K562 (cell line): ENCODE measurements around the gene MGAT5. TPM values are rescaled to one million over a fixed set of nuclear protein-coding genes. Genes with fewer than 3 reads are reported as not detected.

Experiments used
- ATAC-seq: fragments of 200-7000 bp; cut with Tn5 transposase; 3 replicates; pipeline ENCODE4 v1.9.1; 2020; ENCODE audit warnings: moderate library complexity
- BruUV-seq: library from RNA; stranded (reverse); fragments of 400-500 nt; replicated peaks from 2 replicates; lab custom pipeline; 2021; lab: Mats Ljungman, UMichigan
- CTCF ChIA-PET: fragments of 300-600 bp; formaldehyde crosslinking; extraction: SDS; loops from one replicate; lab custom pipeline; 2021; ENCODE audit warnings: low intra/inter-chr PET ratio; lab: Yijun Ruan, JAX
- POLR2A ChIA-PET: fragments of 300-600, 350-650 bp; sonication (Branson Sonifier 250); formaldehyde crosslinking; extraction: SDS; loops from one replicate; lab custom pipeline; 2021; ENCODE audit warnings: antibody characterized with exemption, inconsistent platforms; lab: Yijun Ruan, JAX
- DNase-seq, 4 experiments: peaks; one replicate each; pipeline versions ENCODE4 v3.0.0 to v3.0.0-alpha.2; 2011 to 2018; ENCODE audit warnings: low spot score in 3 of 4, mixed read lengths in 3 of 4; ENCODE audit errors: extremely low read depth in 1 of 4
- FAIRE-seq: peaks from 2 replicates; lab custom pipeline; 2011; peaks lifted over from hg19 to GRCh38; lab: Jason Lieb, UNC
- H2AFZ ChIP-seq: 2 replicates; pipeline ENCODE4 v1.6.0; 2011; ENCODE audit warnings: low read depth, low read length, control low read depth, inconsistent platforms
- H3K27ac ChIP-seq: fragments of 200-600 bp; 3 replicates; pipeline ENCODE4 v1.8.0; 2011; ENCODE audit warnings: low read depth, mild to moderate bottlenecking, control low read depth, inconsistent platforms, low read length, moderate library complexity, mixed read lengths; ENCODE audit errors: extremely low read depth
- H3K27me3 ChIP-seq, 2 experiments: fragments of 300-600 bp in 1 of 2; 2 replicates in 1 of 2; 3 replicates in 1 of 2; pipeline versions ENCODE4 v1.6.0 to v1.8.0; 2011; ENCODE audit warnings: inconsistent platforms in 2 of 2, low read length in 2 of 2, mild to moderate bottlenecking in 1 of 2, mixed read lengths in 1 of 2, moderate library complexity in 1 of 2; ENCODE audit not compliant: control insufficient read depth in 2 of 2, insufficient read depth in 2 of 2
- H3K36me3 ChIP-seq: fragments of 300-600 bp; 3 replicates; pipeline ENCODE4 v1.8.0; 2011; ENCODE audit warnings: mild to moderate bottlenecking, low read length, inconsistent platforms; ENCODE audit not compliant: control insufficient read depth, insufficient read depth
- H3K4me1 ChIP-seq, 2 experiments: fragments of 200-600 bp in 1 of 2; replicated peaks in 1 of 2; 2 replicates in 1 of 2; 3 replicates in 1 of 2; pipeline versions ENCODE4 v1.5.1 to v1.8.0; 2011; ENCODE audit warnings: inconsistent platforms in 2 of 2, low read length in 2 of 2, mild to moderate bottlenecking in 1 of 2, mixed read lengths in 1 of 2, moderate library complexity in 1 of 2; ENCODE audit not compliant: control insufficient read depth in 2 of 2, insufficient read depth in 2 of 2
- H3K4me2 ChIP-seq: 2 replicates; pipeline ENCODE4 v1.6.1; 2011; ENCODE audit warnings: low read length, control low read depth, inconsistent platforms, mixed read lengths; ENCODE audit not compliant: insufficient read depth
- H3K4me3 ChIP-seq: fragments of 200-600 bp; sonication (generic), shearing (Covaris generic); 2 replicates; pipeline ENCODE4 v1.5.1; 2016; ENCODE audit warnings: control low read depth, inconsistent platforms
- H3K79me2 ChIP-seq: fragments of 200-600 bp; 3 replicates; pipeline ENCODE4 v1.8.0; 2011; ENCODE audit warnings: low read length, inconsistent platforms; ENCODE audit not compliant: control insufficient read depth, insufficient read depth
- H3K9ac ChIP-seq, 2 experiments: 2 replicates each; pipeline versions ENCODE4 v1.6.0 to v1.6.1; 2011; ENCODE audit warnings: low read depth in 2 of 2, low read length in 2 of 2, control low read depth in 1 of 2, inconsistent platforms in 1 of 2, mild to moderate bottlenecking in 1 of 2, mixed read lengths in 1 of 2; ENCODE audit not compliant: insufficient read depth in 1 of 2
- H3K9me1 ChIP-seq: one replicate; pipeline ENCODE4 v1.6.0; 2011; ENCODE audit warnings: inconsistent platforms, mild to moderate bottlenecking, low read length, moderate library complexity; ENCODE audit not compliant: control insufficient read depth, insufficient read depth
- H3K9me3 ChIP-seq: replicated peaks from 2 replicates; pipeline ENCODE4 v1.5.1; 2011; ENCODE audit warnings: low read depth, low read length, inconsistent platforms; ENCODE audit not compliant: control insufficient read depth, insufficient read depth
- H4K20me1 ChIP-seq: replicated peaks from 2 replicates; pipeline ENCODE4 v1.6.1; 2011; ENCODE audit warnings: low read length, inconsistent platforms, mixed read lengths; ENCODE audit not compliant: control insufficient read depth, insufficient read depth
- ASH1L ChIP-seq: fragments of 450-650 bp; IDR thresholded peaks from 2 replicates; pipeline ENCODE4 v1.6.1; 2018; ENCODE audit warnings: borderline replicate concordance, mild to moderate bottlenecking, low read depth; ENCODE audit not compliant: partially characterized antibody
- CCNT2 ChIP-seq: IDR thresholded peaks from 2 replicates; pipeline ENCODE4 v1.6.1; 2011; ENCODE audit warnings: borderline replicate concordance, low read depth, mild to moderate bottlenecking, moderate library complexity, mixed read lengths, low read length; ENCODE audit not compliant: insufficient read length; ENCODE audit errors: extremely low read depth
- ETV5 ChIP-seq: sonication (generic); formaldehyde crosslinking; IDR thresholded peaks from 2 replicates; pipeline ENCODE4 v1.4.0; 2020; ENCODE audit warnings: low read depth, mild to moderate bottlenecking, missing genetic modification reagents
- GTF2E2 ChIP-seq: fragments of 200-800 bp; sonication (Bioruptor generic); IDR thresholded peaks from 2 replicates; pipeline ENCODE4 v1.6.1; 2016; ENCODE audit warnings: missing genetic modification characterization, missing compliant biosample characterization
- HMBOX1 ChIP-seq: sonication (generic); IDR thresholded peaks from 2 replicates; pipeline ENCODE4 v1.6.1; 2016
- KDM5B ChIP-seq: fragments of 200-600 bp; sonication (generic); IDR thresholded peaks from 2 replicates; pipeline ENCODE4 v1.6.1; 2012; ENCODE audit warnings: low read depth, mild to moderate bottlenecking, moderate library complexity, low read length, control low read depth, inconsistent platforms; ENCODE audit not compliant: insufficient replicate concordance
- TCF7L2 ChIP-seq: fragments of 150-350 bp; IDR thresholded peaks from 2 replicates; pipeline ENCODE4 v1.6.1; 2016; ENCODE audit warnings: low read depth, mild to moderate bottlenecking, low read length, moderate library complexity
- TEAD1 ChIP-seq, 2 experiments: fragments of 450-650 bp in 1 of 2; sonication (generic) in 1 of 2; formaldehyde crosslinking; IDR thresholded peaks; 2 replicates each; pipeline versions ENCODE4 v1.4.0 to v1.8.0; 2020 to 2022; ENCODE audit warnings: mild to moderate bottlenecking in 2 of 2, missing genetic modification reagents in 1 of 2
- TRIM24 ChIP-seq, 2 experiments: fragments of 450-650 bp; IDR thresholded peaks; 2 replicates each; pipeline ENCODE4 v1.6.1; 2016
- ZBTB8A ChIP-seq: fragments of 450-650 bp; IDR thresholded peaks from 2 replicates; pipeline ENCODE4 v1.6.1; 2018; ENCODE audit warnings: mild to moderate bottlenecking, moderate library complexity; ENCODE audit not compliant: partially characterized antibody
- ZNF444 ChIP-seq: fragments of 250-450 bp; sonication (Bioruptor Pico); IDR thresholded peaks from 2 replicates; pipeline ENCODE4 v1.4.0; 2020; ENCODE audit warnings: mild to moderate bottlenecking, moderate library complexity
- ZNF511 ChIP-seq: sonication (generic); formaldehyde crosslinking; IDR thresholded peaks from 2 replicates; pipeline ENCODE4 v1.8.0; 2022; ENCODE audit warnings: mild to moderate bottlenecking, missing genetic modification reagents
- ZNF785 ChIP-seq: fragments of 250-450 bp; sonication (Bioruptor Pico); IDR thresholded peaks from 2 replicates; pipeline ENCODE4 v1.4.0; 2020; ENCODE audit warnings: mild to moderate bottlenecking
- ZNF830 ChIP-seq: fragments of 250-450 bp; sonication (Bioruptor Pico); IDR thresholded peaks from 2 replicates; pipeline ENCODE4 v1.5.0; 2021; ENCODE audit warnings: mild to moderate bottlenecking
- WGBS: fragments of 100-300 bp; shearing (Covaris generic); methylation state at CpG from one replicate; pipeline ENCODE4 v1.1.6; 2016; ENCODE audit warnings: low coverage, mixed read lengths; ENCODE audit not compliant: insufficient coverage; ENCODE audit errors: missing lambda C conversion rate; 5-methylcytosine and 5-hydroxymethylcytosine counted together
- in situ Hi-C: fragments of 300-500 bp; cut with MboI; formaldehyde crosslinking; loops from 4 replicates; pipeline ENCODE4 v1.15.0; 2018; ENCODE audit warnings: inconsistent platforms, mixed read lengths
- intact Hi-C: fragments of 100-400 bp; cut with micrococcal nuclease; formaldehyde crosslinking; loops from 2 replicates; pipeline ENCODE4 v1.14.2; 2022
- polyA plus RNA-seq, 8 experiments: library from polyadenylated mRNA; depleted of rRNA in 4 of 8; stranded (reverse) in 5 of 8; unstranded in 3 of 8; fragments of >200 nt; fragmentation: Nextera tagmentation in 2 of 8; fragmentation: Illumina TruSeq in 1 of 8; extraction: Ambion mirVana in 2 of 8; extraction: Trizol in 1 of 8; gene quantifications; 2 replicates each; pipeline versions ENCODE4 v1.2.1 to v1.2.3, GENCODE V29; 2011 to 2014; ENCODE audit warnings: inconsistent platforms in 1 of 8, missing spikeins in 1 of 8
- total RNA-seq, 7 experiments: library from RNA; depleted of rRNA in 6 of 7; stranded (reverse); fragments of >200 nt in 6 of 7; fragmentation: Illumina TruSeq in 2 of 7; extraction: Trizol in 2 of 7; gene quantifications; 2 replicates each; pipeline versions ENCODE4 v1.2.1 to v1.2.3, GENCODE V29; 2011 to 2021; ENCODE audit warnings: low replicate concordance in 1 of 7

MGAT5 gene
- total and polyA plus RNA-seq, 9 of the 15 experiments (the other 6 are each of a cell fraction or from before 2014, with no cell fraction given): 1.6 to 18.6 (median 11.1) TPM

- H3K4me2 ChIP-seq: no peak overlapping the region
- no peak overlapping the region for H2AFZ ChIP-seq
- in situ Hi-C loops: no loop called here
- H3K9ac ChIP-seq: no peak overlapping the region
- ChIA-PET POLR2A (no interaction called here), CTCF (no interaction called here)
- FAIRE-seq: no peak
- H3K36me3 ChIP-seq: no peaks in the 10 kb centered on the region
- ATAC-seq: no peak
- BruUV-seq: no TSS peak
- 67% methylated on average over 2 of the region's 2 CpGs for WGBS
- DNase-seq: no peak
- no peaks in the 10 kb centered on the region for H3K4me1 ChIP-seq
- H4K20me1 ChIP-seq: no peaks in the 10 kb centered on the region
- no peaks in the 10 kb centered on the region for H3K79me2 ChIP-seq
- no peak overlapping the region for H3K4me3 ChIP-seq
- intact Hi-C loops: no loop called here
- no peaks in the 10 kb centered on the region for H3K27me3 ChIP-seq
- no peak for TF ChIP-seq HMBOX1
- peak in 1 of 2 experiments; percentile 38; a peak in 1 of 4 replicates for TF ChIP-seq TEAD1 (CRISPR knock-in tag; IDR thresholded peaks at IDR 0.05)
- H3K9me3 ChIP-seq: no peaks in the 10 kb centered on the region
- H3K27ac ChIP-seq: no peak overlapping the region
- no peaks in the 10 kb centered on the region for H3K9me1 ChIP-seq
These were observed 98.0 kb downstream of the MGAT5 start for GRCh38 chr2:134351899-134352298.

GRCh38 chr2:134352844-134353243 lies 99.0 kb downstream of the MGAT5 start:
- H3K4me3 ChIP-seq: no peak overlapping the region
- no peaks in the 10 kb centered on the region for H3K4me1 ChIP-seq
- no TSS peak for BruUV-seq
- no peak for FAIRE-seq
- no peak for ATAC-seq
- no peaks in the 10 kb centered on the region for H3K9me1 ChIP-seq
- H3K79me2 ChIP-seq: no peaks in the 10 kb centered on the region
- in situ Hi-C loops (no loop called here), intact Hi-C loops (no loop called here)
- H2AFZ ChIP-seq: no peak overlapping the region
- H3K27me3 ChIP-seq: no peaks in the 10 kb centered on the region
- ChIA-PET CTCF (no interaction called here), POLR2A (no interaction called here)
- no peaks in the 10 kb centered on the region for H3K9me3 ChIP-seq
- no peak overlapping the region for H3K4me2 ChIP-seq
- H4K20me1 ChIP-seq: no peaks in the 10 kb centered on the region
- WGBS: 58% methylated on average over 3 of the region's 3 CpGs
- DNase-seq: no peak
- H3K27ac ChIP-seq: no peak overlapping the region
- H3K9ac ChIP-seq: no peak overlapping the region
- H3K36me3 ChIP-seq: no peaks in the 10 kb centered on the region
- TF ChIP-seq CCNT2 (no peak), ZNF444 (CRISPR knock-in tag) (no peak), ZNF511 (CRISPR knock-in tag) (no peak), ETV5 (CRISPR knock-in tag) (no peak), ZNF830 (CRISPR knock-in tag) (no peak), ASH1L (no peak), TCF7L2 (no peak), TRIM24 (IDR thresholded peaks at IDR 0.05) (no peak), ZBTB8A (no peak), KDM5B (no peak), ZNF785 (CRISPR knock-in tag) (no peak), GTF2E2 (tag) (no peak)
